Dermis microvascular lymphatic vessel endothelial cell (primary cell): ENCODE measurements around the gene FKBP8. TPM values are rescaled to one million over a fixed set of nuclear protein-coding genes. Genes with fewer than 3 reads are reported as not detected.

Experiments
- DNase-seq, 2 donors: peaks; one replicate each; pipeline versions ENCODE4 v3.0.0 to v3.0.0-alpha.2; 2010; ENCODE audit warnings: low read depth in 2 of 2
- total RNA-seq: library from RNA; depleted of rRNA; stranded (reverse); fragments of >200 nt; gene quantifications from 2 replicates; pipeline ENCODE4 v1.2.1, GENCODE V29; 2014

Gene FKBP8
- total RNA-seq, 1 donor from 2014 or later, result 141 TPM

DNA sequence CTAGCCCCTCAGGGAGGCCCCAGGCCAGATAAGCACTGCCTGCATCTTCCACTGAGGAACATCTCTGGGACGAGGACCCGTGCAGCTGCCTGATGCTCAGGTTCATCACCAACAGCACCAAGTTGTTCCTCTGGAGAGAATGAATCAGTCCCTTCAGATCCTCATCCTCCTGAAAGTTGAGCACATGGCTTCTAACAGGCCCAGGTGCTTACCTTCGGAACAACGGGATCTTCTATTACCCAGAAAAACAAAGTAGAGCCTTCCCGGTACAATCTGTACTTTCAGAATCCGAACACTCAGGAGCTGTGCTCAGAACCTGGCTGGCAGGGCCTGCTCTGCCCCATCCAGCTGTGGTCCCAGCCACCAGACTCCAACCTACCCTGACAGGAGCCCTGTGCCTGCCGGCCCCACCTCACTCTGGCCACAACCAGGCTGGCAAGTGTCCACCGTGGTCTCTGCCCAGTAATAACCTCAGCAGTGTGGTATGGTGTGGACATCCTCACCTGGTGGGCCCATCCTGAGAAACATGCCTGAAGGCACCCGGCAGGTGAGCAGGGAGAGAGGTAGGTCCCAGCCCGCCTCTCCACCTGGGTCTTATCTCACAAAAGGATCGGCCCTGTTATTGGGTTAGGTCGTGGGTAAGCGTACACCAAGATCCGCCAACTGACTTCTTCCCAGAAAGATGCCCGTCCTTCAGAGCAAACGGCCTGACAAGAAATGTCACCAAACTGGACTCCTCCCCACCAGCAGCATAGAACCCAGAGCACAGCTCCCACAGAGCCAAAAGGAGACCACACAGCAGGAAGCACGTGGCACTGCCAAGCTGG lies 55.6 kb downstream of the FKBP8 start:
- DNase-seq, result no peak

GRCh38 chr19:18486746-18487145 lies 56.6 kb downstream of the FKBP8 start:
- no peak for DNase-seq

DNA sequence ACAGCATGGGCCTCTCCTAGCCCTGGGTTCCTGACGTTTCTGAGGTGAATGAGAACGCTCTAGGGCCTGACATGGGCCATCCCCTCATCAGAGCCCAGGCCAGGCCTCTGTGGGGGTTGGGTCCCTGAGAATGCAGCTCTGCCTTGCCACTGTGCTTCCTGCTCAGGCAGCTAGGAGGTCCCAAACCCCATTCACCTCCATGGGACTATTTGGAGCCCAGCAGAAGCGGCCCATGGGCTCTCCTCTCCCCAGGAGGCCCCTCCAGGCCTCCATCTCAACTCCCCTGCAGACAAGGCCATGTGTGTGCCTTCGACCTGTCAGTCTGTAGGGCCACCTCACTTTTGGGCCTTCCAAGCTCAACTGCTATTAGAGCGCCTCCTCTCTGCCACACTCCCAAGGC lies 58.4 kb downstream of the FKBP8 start:
- no peak for DNase-seq

DNA sequence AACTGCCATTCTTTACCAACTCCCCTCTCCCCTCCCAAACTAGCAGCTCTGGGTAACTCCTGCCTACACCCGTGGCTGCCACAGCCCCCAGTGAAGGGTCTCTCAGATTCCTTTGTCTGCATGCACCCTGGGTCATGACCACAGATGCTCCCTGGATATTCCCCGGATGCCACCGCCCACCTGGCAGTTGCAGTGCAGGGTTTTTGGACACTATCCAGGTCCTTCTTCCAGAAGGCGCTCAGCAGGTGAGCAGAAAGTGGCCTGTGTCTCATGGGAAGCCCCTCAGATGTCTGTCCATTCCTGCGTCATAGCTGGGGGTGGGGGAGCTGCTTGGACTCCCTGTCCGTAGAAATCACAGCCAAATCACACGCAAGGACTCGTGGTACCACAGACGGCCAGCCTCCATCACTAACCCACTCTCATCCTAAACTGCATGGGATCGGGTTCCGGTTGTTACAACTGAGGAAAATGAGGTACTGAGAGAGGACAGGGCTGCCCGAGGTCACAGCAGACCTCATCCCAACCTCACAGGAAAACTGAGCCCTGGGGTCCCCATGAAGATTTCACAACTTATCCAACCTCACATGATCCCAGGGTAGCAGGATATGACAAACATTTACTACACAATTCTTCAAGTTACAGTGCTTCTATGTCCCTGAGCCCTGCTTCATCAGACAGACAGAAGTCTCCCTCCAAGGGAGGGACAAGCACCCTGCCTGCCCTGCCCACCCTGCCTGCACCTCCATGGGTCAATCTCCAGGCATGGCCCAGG lies 60.1 kb downstream of the FKBP8 start:
- no peak for DNase-seq

Other genes with a start within 250 kb of the FKBP8 start
- 113 and 130 TPM in 2 replicates for gene LSM4, start 220.5 kb downstream of the FKBP8 start, total RNA-seq
- gene PGPEP1, start 203.0 kb downstream of the FKBP8 start, total RNA-seq, result 19.4 and 20.6 TPM in 2 replicates
- gene GDF15, start 157.4 kb downstream of the FKBP8 start, total RNA-seq, result 74.8 and 238 TPM in 2 replicates
- not detected in 2 replicates for gene LRRC25, start 146.0 kb downstream of the FKBP8 start, total RNA-seq
- 33.9 and 53.5 TPM in 2 replicates for gene SSBP4, start 124.2 kb downstream of the FKBP8 start, total RNA-seq
- gene ISYNA1, start 105.4 kb downstream of the FKBP8 start, total RNA-seq, result 38.1 and 57.3 TPM in 2 replicates
- gene ELL, start 21.5 kb downstream of the FKBP8 start, total RNA-seq, result 9.0 and 12.3 TPM in 2 replicates
- gene KXD1, start 14.3 kb upstream of the FKBP8 start, total RNA-seq, result 54.6 and 70.2 TPM in 2 replicates
- gene UBA52, start 28.3 kb upstream of the FKBP8 start, total RNA-seq, result 733 and 1,015 TPM in 2 replicates
- gene REX1BD, start 45.2 kb upstream of the FKBP8 start, total RNA-seq, result 45.4 and 56.6 TPM in 2 replicates
- gene CRLF1, start 63.2 kb upstream of the FKBP8 start, total RNA-seq, result 0.13 TPM in 1 of 2 replicates, not detected in the other
- gene TMEM59L, start 69.3 kb upstream of the FKBP8 start, total RNA-seq, result under 0.01 TPM in 1 of 2 replicates, not detected in the other
- gene KLHL26, start 93.5 kb upstream of the FKBP8 start, total RNA-seq, result 1.4 and 2.9 TPM in 2 replicates
- 0.64 and 1.1 TPM in 2 replicates for gene CRTC1, start 140.1 kb upstream of the FKBP8 start, total RNA-seq
- gene COMP, start 247.7 kb upstream of the FKBP8 start, total RNA-seq, result not detected in 2 replicates